Suppressor macrophage treated with lipopolysaccharide for 4 hours (primary cell): ENCODE measurements around the gene SNAPC1.
"Not testable (repeated sequence)": the region's sequence is repeated elsewhere in the genome, so short reads cannot be mapped to it uniquely, and the experiment has no call there.

Experiments used
- DNase-seq: peaks from one replicate; pipeline ENCODE4 v3.0.0-alpha.2; 2020

SNAPC1 gene, protein sequence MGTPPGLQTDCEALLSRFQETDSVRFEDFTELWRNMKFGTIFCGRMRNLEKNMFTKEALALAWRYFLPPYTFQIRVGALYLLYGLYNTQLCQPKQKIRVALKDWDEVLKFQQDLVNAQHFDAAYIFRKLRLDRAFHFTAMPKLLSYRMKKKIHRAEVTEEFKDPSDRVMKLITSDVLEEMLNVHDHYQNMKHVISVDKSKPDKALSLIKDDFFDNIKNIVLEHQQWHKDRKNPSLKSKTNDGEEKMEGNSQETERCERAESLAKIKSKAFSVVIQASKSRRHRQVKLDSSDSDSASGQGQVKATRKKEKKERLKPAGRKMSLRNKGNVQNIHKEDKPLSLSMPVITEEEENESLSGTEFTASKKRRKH

DNA sequence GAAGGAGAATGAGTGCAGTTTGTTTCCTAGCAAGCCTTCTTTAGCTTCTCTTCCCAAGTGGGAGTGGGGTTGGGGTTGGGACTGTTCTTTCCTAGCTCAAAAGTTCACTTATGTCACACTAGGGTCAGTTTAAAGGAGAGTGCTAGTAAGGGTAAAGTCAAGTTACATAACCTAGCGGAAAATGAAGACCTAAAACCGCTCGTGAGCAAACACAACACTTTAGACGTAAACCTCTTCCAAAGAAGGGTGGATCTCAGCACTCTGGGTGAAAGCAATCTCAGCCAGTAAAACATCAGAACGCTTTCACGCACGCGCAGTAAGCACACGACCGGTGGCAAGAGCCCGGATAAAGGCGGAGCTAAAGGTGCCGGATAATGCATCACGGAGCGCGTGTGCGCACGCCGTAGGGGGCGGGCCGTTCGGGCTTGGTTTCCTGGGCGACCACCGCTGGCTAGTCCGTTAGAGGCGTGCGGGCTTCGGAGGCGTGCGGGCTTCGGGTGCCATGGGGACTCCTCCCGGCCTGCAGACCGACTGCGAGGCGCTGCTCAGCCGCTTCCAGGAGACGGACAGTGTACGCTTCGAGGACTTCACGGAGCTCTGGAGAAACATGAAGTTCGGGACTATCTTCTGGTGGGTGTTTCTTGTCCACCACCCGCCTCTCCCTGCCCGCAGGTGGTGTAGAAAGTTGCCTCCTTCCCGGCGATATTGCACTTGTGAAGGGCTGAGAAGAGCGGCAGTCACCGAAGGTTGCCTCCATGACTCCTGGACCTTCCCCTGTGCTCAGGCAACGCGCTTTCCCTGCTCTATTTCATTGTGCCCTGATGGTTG is at the start of gene SNAPC1:
SNAPC1 (plus strand) TSS at position 462 of the 828 bp plus-strand sequence; CDS start at position 503, 41 bp downstream.
- DNase-seq = peak; percentile 100

DNA sequence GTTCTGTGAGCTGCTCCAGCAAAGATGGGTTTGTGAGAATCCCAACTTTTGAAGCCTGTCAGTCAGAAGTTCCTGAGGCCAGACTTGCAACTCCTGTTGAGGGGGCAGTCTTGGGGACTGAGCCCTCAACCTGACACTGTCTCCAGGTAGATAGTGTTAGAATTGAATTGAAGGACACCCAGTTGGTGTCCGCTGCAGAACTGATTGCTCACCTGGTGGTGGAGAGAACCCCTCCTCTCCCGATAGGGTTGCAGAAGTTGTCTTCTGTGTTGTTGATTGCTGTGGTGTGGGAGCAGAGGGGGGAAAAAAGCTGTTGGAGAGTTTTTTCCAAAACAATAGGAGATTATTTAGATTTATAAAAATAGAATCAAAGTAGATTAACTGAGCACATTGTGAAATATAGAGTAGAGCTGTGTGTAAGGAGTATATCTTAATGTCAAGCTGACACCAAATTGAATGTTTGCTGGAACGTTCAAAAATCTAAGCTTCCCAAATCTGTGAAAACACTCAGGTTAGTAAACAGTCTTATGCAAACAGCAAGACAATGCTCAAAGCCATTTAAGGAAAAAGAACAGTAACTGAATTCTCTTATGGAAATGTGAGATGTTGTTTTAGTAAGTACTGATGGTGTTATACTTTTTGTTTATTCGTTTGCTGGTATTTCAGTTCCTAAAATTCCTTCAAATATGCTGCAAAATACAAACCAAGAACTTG is 48.3 kb upstream of the SNAPC1 start:
- no peak for DNase-seq

DNA sequence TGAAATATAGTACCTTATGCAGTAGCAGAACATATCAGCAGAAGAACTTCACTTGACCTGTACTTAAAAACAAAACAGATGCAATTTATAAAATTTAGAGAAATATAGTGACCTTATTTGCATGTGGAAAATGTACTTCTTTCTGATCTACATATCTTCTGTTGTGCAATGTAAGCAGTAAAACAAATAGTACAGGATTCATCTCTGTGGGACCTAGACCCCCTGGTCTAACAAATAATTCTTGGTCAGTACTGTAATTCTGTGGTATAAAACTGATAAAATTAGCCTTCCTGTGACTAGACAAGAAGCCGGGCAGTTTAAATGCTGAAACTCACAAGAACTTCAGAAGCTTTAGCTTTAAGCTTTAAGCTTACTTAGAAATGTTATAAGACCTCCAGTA is 45.3 kb upstream of the SNAPC1 start:
- no peak for DNase-seq

DNA sequence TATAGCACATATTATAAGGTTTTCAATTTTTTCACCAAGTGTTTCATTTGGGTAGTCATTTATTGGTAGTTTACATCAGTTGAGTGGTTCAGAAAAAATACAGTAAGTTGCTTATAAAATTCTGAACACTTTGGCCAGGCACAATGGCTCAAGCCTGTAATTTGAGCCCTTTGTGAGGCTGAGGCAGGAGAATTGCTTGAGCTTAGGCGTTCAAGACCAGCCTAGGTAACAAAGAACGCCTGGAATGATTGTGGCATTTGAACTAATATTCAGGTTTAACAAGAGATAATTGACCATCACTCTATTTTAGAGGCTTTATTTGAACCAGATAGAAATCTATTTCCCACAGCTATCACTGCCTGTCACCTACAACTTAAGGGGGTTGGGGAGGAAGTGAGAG is 44.2 kb upstream of the SNAPC1 start:
- no peak for DNase-seq

DNA sequence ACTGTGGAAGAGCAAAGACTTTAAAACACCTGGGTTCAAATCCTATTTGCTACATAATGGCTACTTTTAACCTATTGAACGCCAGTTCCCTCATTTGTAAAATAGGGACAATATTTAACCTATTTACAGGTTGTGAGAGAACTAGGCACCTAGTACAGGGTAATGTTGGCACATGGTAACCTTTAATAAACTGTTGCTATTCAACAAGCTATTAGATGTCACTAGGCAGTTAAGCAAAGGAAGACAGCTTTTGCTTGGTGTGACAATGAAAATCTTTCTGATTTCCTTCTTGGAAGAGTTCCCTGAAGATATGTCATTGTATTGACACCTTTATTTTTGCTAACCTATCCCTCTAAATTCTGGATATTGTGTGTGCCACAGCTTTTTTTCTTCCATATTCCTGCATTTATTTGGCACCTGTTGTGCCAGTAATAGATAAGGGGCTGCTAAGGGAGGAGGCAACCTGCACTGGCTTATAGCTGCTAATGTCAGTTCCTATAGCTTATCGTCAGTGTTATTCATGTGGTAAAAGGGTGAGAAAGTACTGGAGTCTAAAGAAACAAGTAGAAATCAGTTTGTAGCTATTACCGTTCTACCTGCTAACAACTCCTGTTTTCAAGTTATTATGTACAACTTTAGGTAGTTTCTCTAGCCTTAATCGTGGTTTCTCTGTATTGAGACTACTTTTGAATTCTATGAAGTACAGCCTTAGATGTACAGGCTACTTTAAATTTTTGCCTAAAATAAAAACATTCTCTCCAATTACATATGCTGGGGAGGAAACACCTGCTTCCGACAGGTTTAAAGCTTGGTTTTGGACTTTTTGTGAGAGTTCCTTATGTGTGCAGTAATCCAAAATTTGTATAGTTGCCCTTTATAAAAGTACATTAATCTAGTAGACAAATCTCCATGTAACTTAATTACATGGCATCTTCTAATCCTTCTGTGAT is 42.6 kb upstream of the SNAPC1 start:
- no peak for DNase-seq

DNA sequence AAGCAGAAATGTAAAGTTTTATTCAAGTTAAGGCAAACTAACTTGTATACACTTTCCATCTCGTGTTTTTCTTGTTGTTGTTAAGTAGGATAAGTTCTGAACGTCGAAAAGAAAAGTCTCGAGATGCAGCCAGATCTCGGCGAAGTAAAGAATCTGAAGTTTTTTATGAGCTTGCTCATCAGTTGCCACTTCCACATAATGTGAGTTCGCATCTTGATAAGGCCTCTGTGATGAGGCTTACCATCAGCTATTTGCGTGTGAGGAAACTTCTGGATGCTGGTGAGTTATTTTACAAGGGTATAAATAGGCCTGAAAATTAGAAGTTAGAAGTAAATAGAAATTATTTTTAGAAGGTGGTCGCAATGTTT is 41.9 kb upstream of the SNAPC1 start:
- DNase-seq = peak; percentile 45

DNA sequence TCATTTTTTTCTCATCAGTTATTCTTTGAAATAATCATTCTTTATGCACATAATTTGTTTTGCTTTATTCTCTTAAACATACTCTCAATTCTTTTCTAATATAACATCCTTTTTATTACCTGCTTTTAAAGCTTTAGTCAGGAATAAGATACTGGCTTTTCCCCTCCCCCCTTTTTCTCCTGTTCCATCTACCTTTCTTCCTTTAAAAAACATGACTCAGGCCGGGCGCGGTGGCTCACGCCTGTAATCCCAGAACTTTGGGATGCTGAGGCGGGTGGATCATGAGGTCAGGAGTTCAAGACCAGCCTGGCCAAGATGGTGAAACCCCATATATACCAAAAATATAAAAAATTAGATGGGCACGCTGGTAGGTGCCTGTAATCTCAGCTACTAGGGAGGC is 41.5 kb upstream of the SNAPC1 start:
- DNase-seq = no peak

DNA sequence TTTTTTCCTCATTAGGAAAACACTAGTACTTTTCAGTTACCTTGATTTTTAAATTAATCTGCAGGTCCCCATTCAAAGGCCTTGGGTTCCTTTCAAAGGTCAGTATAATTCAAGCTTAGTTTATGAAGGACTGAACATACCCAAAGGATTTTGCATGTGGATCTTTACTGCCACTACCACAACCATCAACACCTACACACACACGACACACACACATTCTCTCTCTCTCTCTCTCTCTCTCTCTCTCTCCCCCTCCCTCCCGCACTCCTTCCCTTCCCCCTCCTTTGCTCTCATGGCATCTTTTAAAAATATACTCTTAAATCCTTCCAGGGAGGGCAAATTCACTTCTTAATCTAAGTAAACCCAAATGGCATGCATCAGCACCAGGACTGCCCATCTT is 38.1 kb upstream of the SNAPC1 start:
- DNase-seq = no peak

DNA sequence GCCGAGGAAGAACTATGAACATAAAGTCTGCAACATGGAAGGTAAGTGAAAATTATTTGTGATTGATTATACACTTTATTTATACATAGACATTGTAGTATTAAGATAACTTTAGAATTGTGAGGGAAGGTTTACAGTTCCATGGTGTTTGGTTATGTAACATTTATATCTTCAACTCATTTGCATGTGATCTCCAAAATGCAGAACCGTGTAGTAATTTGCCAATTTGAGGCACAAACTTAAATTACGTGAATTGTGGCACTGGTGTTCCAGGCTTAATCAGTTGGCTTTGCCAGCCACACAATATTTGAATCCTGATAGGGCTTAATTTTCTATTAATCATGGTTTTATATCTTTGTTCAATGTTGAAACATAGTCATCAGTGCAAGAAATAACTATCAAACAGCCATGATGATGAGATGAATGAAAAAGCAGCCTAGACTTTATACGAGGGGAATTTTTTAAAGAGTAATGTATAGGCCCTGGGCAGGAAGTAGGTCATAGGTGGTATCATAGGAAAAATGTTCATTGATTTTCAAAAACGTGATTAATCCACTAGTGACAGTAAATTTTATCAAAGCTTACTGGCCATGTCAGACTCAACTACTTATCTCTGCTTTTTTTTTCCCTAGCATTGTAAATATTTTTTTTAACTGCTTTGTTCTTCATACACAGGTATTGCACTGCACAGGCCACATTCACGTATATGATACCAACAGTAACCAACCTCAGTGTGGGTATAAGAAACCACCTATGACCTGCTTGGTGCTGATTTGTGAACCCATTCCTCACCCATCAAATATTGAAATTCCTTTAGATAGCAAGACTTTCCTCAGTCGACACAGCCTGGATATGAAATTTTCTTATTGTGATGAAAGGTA is 35.2 kb upstream of the SNAPC1 start:
- no peak for DNase-seq

DNA sequence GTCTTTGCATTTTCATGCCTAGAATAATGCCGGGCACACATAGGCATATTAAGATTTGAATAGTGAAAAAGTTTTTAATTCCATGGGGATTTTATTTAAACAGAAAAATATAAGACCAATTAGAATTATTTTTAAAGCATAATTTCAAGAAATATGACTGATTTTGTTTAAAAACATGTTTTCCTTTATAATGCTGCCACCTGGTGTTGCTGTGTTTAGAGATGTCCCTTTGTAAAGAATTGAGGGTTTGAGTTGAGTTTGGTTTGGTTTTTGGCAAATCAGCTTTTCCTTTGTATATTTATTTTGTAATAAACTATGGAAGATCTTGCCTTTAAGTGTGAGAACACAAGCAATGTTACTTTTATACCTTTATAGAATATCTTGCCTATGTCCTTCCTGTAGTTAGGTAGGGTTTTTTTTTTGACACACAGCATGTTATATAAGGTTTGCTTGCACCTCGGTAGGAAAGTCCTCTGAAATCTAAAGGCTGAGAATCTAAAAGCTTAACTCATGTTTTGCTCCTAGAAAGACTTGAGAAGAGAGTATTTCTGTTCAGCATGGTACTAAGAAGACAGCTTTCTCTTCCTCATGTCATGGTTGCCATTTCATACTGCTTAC is 31.4 kb upstream of the SNAPC1 start:
- DNase-seq = no peak

DNA sequence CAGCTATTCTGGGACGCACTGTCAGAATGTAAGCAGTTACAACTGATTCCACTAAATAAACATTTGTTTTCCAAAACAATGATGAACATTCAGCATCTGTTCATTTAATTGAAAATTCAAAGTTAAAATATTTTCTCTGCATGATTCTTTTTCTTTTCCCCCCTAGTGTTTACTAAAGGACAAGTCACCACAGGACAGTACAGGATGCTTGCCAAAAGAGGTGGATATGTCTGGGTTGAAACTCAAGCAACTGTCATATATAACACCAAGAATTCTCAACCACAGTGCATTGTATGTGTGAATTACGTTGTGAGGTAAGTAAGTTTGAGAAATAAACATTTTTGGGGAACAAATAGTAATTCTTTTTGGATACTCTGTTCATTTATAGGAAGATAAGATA is 28.2 kb upstream of the SNAPC1 start:
- DNase-seq = no peak

DNA sequence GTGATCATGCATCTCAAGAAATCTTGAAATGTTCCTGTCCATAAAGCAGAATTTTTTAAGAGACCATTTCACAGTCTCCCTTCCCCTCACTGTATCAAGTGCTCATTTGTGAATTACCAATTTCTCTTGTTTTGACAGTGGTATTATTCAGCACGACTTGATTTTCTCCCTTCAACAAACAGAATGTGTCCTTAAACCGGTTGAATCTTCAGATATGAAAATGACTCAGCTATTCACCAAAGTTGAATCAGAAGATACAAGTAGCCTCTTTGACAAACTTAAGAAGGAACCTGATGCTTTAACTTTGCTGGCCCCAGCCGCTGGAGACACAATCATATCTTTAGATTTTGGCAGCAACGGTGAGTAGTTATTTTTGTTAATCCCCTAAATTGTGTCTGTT is 25.5 kb upstream of the SNAPC1 start:
- no peak for DNase-seq

DNA sequence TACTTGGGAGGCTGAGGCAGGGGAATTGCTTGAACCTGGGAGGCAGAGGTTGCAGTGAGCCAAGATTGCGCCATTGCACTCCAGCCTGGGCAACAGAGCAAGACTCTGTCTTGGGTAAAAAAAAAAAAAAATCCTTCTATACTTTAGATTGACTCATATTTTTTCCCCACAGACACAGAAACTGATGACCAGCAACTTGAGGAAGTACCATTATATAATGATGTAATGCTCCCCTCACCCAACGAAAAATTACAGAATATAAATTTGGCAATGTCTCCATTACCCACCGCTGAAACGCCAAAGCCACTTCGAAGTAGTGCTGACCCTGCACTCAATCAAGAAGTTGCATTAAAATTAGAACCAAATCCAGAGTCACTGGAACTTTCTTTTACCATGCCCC is 24.3 kb upstream of the SNAPC1 start:
- DNase-seq = peak; percentile 89

DNA sequence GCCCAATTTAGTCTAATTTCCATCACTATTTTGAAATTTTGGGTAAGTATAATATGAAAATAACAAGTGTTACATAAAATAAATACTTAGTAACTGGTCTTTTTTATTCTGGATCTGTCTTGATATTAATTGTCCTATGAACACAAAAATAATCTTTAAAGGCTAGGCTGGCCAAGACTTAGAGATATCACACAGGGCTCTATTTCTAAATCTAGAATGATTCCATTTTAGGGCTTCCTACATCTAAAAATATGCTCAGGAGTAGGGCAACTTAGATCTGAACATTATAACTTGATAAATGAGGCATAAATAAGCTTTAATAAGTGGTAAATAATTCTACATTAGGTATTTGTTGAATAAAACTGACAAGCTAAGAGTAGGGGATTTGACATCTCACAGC is 23.1 kb upstream of the SNAPC1 start:
- DNase-seq = no peak

DNA sequence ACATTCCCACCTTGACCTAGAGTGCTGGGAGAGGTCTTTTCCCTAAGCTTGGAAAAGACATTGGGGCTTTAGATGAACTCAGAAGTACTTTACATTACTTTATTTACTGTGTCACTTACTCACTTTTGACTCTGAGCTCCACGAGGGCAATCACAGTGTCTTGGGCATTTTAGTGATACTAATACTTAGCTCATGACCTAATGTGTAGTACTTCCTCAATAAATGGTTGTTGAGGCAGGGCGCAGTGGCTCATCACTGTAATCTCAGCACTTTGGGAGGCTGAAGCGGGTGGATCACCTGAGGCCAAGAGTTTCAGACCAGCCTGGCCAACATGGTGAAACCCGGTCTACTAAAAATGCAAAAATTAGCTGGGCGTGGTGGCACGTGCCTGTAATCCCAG is 19.8 kb upstream of the SNAPC1 start:
- peak; percentile 59 for DNase-seq

DNA sequence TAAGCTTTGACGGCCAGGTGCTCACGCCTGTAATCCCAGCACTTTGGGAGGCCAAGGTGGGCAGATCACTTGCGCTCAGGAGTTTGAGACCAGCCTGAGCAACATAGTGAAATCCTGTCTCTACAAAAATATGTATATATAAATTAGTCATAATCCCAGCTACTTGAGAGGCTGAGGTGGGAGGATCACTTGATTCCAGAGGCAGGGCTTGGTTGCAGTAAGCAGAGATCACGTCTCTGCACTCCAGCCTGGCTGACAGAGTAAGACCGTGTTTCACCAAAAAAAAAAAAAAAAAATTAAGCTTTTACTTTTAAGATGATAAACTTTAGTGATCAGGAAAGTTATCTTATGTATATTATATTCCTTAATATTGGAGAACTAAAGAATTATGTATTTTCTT is 18.0 kb upstream of the SNAPC1 start:
- no peak for DNase-seq

DNA sequence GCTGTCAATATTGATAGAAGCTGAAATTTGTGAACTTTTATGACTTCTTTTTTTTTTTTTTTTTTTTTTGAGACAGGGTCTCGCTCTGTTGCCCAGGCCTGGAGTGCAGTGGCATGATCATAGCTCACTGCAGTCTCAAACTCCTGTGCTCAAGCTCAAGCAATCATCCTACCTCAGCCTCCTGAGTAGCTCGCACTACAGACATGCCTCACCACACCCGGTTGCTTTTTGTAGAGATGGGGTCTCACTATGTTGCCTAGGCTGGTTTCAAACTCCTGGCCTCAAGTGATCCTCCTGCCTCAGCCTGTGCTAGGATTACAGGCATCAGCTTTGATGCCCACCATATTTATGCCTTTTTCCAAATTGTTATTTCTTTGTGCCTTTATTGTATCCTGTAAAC is 15.9 kb upstream of the SNAPC1 start:
- DNase-seq = not testable (repeated sequence)

DNA sequence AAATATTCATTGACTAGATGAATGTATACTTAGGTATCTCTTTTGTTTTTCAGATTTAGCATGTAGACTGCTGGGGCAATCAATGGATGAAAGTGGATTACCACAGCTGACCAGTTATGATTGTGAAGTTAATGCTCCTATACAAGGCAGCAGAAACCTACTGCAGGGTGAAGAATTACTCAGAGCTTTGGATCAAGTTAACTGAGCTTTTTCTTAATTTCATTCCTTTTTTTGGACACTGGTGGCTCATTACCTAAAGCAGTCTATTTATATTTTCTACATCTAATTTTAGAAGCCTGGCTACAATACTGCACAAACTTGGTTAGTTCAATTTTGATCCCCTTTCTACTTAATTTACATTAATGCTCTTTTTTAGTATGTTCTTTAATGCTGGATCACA is 15.3 kb upstream of the SNAPC1 start:
- DNase-seq = no peak

DNA sequence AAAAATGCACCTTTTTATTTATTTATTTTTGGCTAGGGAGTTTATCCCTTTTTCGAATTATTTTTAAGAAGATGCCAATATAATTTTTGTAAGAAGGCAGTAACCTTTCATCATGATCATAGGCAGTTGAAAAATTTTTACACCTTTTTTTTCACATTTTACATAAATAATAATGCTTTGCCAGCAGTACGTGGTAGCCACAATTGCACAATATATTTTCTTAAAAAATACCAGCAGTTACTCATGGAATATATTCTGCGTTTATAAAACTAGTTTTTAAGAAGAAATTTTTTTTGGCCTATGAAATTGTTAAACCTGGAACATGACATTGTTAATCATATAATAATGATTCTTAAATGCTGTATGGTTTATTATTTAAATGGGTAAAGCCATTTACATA is 14.9 kb upstream of the SNAPC1 start:
- no peak for DNase-seq

DNA sequence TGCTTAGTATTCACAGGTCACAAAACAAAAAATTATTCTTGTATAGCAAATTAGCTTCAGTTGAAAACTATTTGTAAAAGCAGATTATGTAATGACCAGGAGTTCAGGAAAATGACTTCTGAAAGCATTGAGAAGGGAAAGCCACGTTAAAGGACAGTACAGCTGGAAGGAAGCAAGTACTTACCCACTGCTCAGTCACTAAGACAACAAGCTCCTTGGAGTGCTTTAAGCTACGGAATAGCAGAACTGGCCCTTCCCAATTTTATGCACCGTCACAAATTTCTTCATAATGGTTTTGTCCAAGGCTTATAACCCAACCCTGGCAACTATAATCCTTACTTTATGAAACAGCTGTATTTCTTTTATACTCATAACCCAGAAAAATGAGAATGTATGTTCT is 13.0 kb upstream of the SNAPC1 start:
- DNase-seq = peak; percentile 88

DNA sequence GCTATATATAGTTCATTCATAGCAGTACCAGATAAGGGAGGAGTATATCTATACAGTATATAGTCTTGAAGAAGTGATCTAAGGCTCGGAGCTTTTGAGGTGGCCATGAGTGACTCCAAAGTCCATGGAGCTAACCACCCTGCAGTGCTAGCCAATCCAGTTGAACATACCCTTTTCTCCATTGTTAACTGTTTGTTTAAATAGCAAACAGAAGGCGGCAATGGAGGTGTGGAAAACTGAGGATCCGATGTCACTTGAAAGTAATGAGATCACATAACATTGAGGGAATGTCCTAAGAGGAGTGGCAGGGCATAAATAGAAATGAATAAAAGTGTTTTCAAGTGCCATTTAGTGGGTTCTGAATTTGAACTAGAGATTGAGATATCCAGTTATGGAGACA is 12.4 kb upstream of the SNAPC1 start:
- DNase-seq = peak; percentile 59
